ENCODE results near the gene DOCK2. TPM values are rescaled to one million over a fixed set of nuclear protein-coding genes. Genes with fewer than 3 reads are reported as not detected.

DOCK2 gene
- total and polyA plus RNA-seq, 9 of the 15 experiments (the other 6 are each of a cell fraction or from before 2014, with no cell fraction given), result 4.5 to 42.6 (median 20.5) TPM

DNA sequence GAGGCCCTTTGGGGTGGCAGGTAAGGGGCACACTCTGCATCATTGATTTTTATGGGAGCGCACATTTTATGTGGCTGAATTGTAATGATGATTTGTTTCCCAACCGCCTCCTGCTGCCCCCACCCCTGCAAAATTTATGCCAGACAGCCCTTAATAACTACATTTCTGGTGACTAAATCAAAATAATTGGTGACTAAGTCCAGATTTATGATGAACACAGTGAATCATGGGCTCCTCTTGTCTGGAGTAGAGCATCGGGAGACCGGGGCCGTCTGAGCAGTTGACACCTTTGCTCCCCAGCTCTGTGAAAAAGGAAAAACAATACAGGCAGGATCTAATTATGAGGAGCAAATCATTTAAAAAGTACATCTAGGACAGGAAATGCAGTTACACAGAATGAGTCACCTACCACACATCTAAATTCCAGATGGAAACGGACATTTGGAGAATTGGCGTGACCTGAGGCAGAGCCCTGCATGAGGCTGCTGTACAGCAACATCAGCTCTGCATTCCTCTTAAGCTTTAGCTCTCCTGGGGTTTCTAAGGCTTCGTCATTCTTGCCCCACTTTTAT is 58.9 kb downstream of the DOCK2 start:
- CTCF ChIA-PET (ENCODE audit: low intra/inter-chr PET ratio), result interaction anchor here (1.2 kb wide), 1 partner anchor 502 kb away, joined by 3 read pairs; no protein-coding TSS in a partner anchor
- FAIRE-seq, result no peak

More for the DNA sequence above, 58.9 kb downstream of the DOCK2 start:
- ATAC-seq (no peak), DNase-seq (ENCODE audit: extremely low read depth in 1 of 4, low spot score in 3 of 4) (no peak)
- no peak overlapping the region for H2AFZ ChIP-seq (ENCODE audit: low read depth, low read length)
- intact Hi-C loops (cut with micrococcal nuclease), result no loop called here
- TF ChIP-seq, protein P1, sequence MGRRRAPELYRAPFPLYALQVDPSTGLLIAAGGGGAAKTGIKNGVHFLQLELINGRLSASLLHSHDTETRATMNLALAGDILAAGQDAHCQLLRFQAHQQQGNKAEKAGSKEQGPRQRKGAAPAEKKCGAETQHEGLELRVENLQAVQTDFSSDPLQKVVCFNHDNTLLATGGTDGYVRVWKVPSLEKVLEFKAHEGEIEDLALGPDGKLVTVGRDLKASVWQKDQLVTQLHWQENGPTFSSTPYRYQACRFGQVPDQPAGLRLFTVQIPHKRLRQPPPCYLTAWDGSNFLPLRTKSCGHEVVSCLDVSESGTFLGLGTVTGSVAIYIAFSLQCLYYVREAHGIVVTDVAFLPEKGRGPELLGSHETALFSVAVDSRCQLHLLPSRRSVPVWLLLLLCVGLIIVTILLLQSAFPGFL (CRISPR knock-in tag; IDR thresholded peaks at IDR 0.05), result no peak
- TF ChIP-seq, protein P2, sequence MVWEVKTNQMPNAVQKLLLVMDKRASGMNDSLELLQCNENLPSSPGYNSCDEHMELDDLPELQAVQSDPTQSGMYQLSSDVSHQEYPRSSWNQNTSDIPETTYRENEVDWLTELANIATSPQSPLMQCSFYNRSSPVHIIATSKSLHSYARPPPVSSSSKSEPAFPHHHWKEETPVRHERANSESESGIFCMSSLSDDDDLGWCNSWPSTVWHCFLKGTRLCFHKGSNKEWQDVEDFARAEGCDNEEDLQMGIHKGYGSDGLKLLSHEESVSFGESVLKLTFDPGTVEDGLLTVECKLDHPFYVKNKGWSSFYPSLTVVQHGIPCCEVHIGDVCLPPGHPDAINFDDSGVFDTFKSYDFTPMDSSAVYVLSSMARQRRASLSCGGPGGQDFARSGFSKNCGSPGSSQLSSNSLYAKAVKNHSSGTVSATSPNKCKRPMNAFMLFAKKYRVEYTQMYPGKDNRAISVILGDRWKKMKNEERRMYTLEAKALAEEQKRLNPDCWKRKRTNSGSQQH (CRISPR knock-in tag; IDR thresholded peaks at IDR 0.05), result no peak
- TF ChIP-seq, protein P3, sequence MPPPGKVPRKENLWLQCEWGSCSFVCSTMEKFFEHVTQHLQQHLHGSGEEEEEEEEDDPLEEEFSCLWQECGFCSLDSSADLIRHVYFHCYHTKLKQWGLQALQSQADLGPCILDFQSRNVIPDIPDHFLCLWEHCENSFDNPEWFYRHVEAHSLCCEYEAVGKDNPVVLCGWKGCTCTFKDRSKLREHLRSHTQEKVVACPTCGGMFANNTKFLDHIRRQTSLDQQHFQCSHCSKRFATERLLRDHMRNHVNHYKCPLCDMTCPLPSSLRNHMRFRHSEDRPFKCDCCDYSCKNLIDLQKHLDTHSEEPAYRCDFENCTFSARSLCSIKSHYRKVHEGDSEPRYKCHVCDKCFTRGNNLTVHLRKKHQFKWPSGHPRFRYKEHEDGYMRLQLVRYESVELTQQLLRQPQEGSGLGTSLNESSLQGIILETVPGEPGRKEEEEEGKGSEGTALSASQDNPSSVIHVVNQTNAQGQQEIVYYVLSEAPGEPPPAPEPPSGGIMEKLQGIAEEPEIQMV (tag; conservative IDR thresholded peaks at IDR 0.05; ENCODE audit: low read depth), result no peak
- TF ChIP-seq POLR2A (conservative IDR thresholded peaks at IDR 0.05) (no peak), U2AF2 (optimal IDR thresholded peaks at IDR 0.05; ENCODE audit: low read depth, low read length) (no peak), SREBF1 (IDR thresholded peaks at IDR 0.05; ENCODE audit: borderline replicate concordance, low read depth, low read length) (no peak), HCFC1 (IDR thresholded peaks at IDR 0.05; ENCODE audit: low read depth, low read length) (no peak), RB1 (IDR thresholded peaks at IDR 0.05; ENCODE audit: low read depth) (no peak), POLR3A (IDR thresholded peaks at IDR 0.05; ENCODE audit: borderline replicate concordance, extremely low read depth, insufficient read depth, insufficient read length) (no peak), MTA1 (IDR thresholded peaks at IDR 0.05; ENCODE audit: borderline replicate concordance) (no peak), ZNF561 (CRISPR knock-in tag; conservative IDR thresholded peaks at IDR 0.05) (no peak), KHSRP (IDR thresholded peaks at IDR 0.05) (no peak)
- no peak overlapping the region for H3K4me3 ChIP-seq
- H4K20me1 ChIP-seq (replicated peaks; ENCODE audit: control insufficient read depth, insufficient read depth, low read length), result no peaks in the 10 kb centered on the region
- in situ Hi-C loops (cut with MboI), result no loop called here
- BruUV-seq (replicated peaks), result no TSS peak
- H3K4me2 ChIP-seq (ENCODE audit: insufficient read depth, low read length), result no peak overlapping the region
- H3K27ac ChIP-seq (ENCODE audit: extremely low read depth, low read depth, low read length), result no peak overlapping the region
- no peaks in the 10 kb centered on the region for H3K79me2 ChIP-seq (ENCODE audit: control insufficient read depth, insufficient read depth, low read length)
- no peaks in the 10 kb centered on the region; the same call in 2 of the 3 replicates for H3K36me3 ChIP-seq (ENCODE audit: control insufficient read depth, insufficient read depth, low read length)
- H3K4me1 ChIP-seq (replicated peaks in 1 of 2; ENCODE audit: control insufficient read depth in 2 of 2, insufficient read depth in 2 of 2, low read length in 2 of 2), result no peaks in the 10 kb centered on the region
- no peaks in the 10 kb centered on the region for H3K9me1 ChIP-seq (ENCODE audit: control insufficient read depth, insufficient read depth, low read length)
- POLR2A ChIA-PET, result no interaction called here
- WGBS (ENCODE audit: insufficient coverage, low coverage, missing lambda C conversion rate), result 59% methylated on average over 8 of the region's 8 CpGs
- no peaks in the 10 kb centered on the region for H3K27me3 ChIP-seq (ENCODE audit: control insufficient read depth in 2 of 2, insufficient read depth in 2 of 2, low read length in 2 of 2)
- H3K9ac ChIP-seq (ENCODE audit: insufficient read depth in 1 of 2, low read depth in 2 of 2, low read length in 2 of 2), result no peak overlapping the region
- no peaks in the 10 kb centered on the region for H3K9me3 ChIP-seq (replicated peaks; ENCODE audit: control insufficient read depth, insufficient read depth, low read depth, low read length)

Measured in K562 (cell line).